AG09309 (cell line): ENCODE results near the gene LRCH4.
"Not testable (repeated sequence)": the region's sequence is repeated elsewhere in the genome, so short reads cannot be mapped to it uniquely, and the experiment has no call there.

ENCODE experiments used
- DNase-seq: peaks from one replicate; pipeline ENCODE4 v3.0.0-alpha.2; 2010; ENCODE audit warnings: low read depth
- H3K4me3 ChIP-seq: 2 replicates; pipeline ENCODE4 v1.5.1; 2011; ENCODE audit warnings: mild to moderate bottlenecking, low read depth, low read length, moderate library complexity; ENCODE audit not compliant: control insufficient read depth
- CTCF ChIP-seq: IDR thresholded peaks from 2 replicates; pipeline ENCODE4 v1.5.1; 2011; ENCODE audit warnings: mild to moderate bottlenecking, low read depth, low read length, inconsistent platforms; ENCODE audit not compliant: insufficient read depth, control insufficient read depth; ENCODE audit errors: missing control alignments

The LRCH4 gene

DNA sequence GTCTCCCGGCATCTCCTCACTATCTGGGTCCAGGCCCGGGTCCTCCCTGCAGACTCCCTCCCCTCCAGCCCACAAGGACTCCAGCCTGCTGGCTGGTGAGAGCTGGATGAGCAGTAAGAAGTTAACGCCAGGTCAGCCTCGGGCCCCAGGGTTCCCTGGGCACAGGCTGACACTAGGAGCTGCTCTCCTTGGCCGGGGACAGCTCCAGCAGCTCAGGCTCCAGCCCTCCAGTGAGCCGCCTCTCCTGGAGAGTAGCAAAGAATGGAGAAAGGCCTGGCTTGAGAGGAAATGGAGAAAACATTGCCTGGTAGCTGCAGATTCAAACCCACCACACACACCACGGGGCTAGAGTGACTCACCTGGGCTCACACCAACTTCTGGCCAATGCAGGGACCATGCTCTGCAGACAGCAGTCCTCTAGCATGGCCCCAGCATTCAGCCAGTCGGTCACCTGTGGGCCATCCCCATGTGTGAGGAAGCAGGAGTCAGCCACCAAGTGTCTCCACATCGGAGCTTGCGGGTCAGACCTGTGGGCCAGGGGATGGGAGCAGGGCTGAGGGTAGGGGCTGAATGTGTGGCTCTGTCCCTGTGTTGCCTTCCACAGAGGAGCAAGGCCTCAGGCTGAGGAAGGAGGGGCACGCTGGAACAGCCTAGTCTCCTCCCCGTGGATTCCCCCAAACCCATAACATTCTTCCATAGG, 18.7 kb downstream of the LRCH4 start:
- no peak for TF ChIP-seq CTCF
- no peak for DNase-seq
- no peak overlapping the region for H3K4me3 ChIP-seq

GRCh38 chr7:100566018-100566531, 19.9 kb downstream of the LRCH4 start:
- DNase-seq = no peak
- no peak for TF ChIP-seq CTCF
- H3K4me3 ChIP-seq = no peak overlapping the region

DNA sequence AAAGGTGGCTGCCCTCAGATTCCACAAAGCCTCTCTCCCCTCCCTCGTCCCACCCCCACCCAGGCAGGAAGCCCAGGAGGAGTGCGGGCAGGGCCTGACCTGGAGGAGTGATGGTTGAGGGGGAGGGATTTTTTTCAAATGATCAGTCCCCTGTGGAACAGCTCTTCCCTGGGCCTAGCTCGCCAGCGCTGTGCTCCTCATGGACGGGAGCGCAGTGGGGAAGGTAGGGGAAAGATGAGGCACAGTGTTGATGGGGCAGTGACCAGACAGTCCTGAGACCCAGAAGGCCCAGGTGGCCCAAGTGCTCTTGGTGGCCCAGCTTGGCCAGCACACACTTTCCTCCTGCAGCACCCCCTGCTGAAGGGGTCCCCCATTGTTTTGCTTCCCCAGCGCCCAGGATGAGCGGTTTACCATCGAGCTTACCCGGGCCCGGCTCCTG, 20.8 kb downstream of the LRCH4 start:
- H3K4me3 ChIP-seq = no peak overlapping the region
- no peak for DNase-seq
- no peak for TF ChIP-seq CTCF

GRCh38 chr7:100564405-100564804, 21.5 kb downstream of the LRCH4 start:
- not testable (repeated sequence) for H3K4me3 ChIP-seq, DNase-seq

GRCh38 chr7:100563809-100564400, 22.0 kb downstream of the LRCH4 start:
- TF ChIP-seq CTCF = peak; percentile 97
- H3K4me3 ChIP-seq = no peak overlapping the region
- DNase-seq = peak; percentile 16

GRCh38 chr7:100563100-100563564, 22.8 kb downstream of the LRCH4 start:
- H3K4me3 ChIP-seq = no peak overlapping the region
- no peak for DNase-seq
- no peak for TF ChIP-seq CTCF
